IMR-90 (cell line): ENCODE measurements around the gene NCKAP5. TPM values are rescaled to one million over a fixed set of nuclear protein-coding genes. Genes with fewer than 3 reads are reported as not detected.

Experiments used
- ATAC-seq: fragments of 200-7000 bp; cut with Tn5 transposase; 2 replicates; pipeline ENCODE4 v1.9.1; 2020; ENCODE audit warnings: low read depth, mild to moderate bottlenecking, moderate library complexity
- BruUV-seq: library from RNA; stranded (reverse); fragments of 400-500 nt; replicated peaks from 2 replicates; lab custom pipeline; 2021; lab: Mats Ljungman, UMichigan
- CTCF ChIA-PET: fragments of 300-600 bp; formaldehyde crosslinking; extraction: SDS; loops from one replicate; lab custom pipeline; 2021; ENCODE audit warnings: antibody characterized with exemption; lab: Yijun Ruan, JAX
- POLR2A ChIA-PET: fragments of 300-600 bp; sonication (Branson Sonifier 250); formaldehyde crosslinking; loops from one replicate; lab custom pipeline; 2022; ENCODE audit warnings: antibody characterized with exemption; ENCODE audit not compliant: unreplicated experiment; lab: Charles Lee
- DNase-seq: peaks from one replicate; pipeline ENCODE4 v3.0.0; 2013
- H2AFZ ChIP-seq: replicated peaks from 2 replicates; pipeline ENCODE3; 2013; ENCODE audit warnings: low read length, mild to moderate bottlenecking; ENCODE audit not compliant: poor library complexity
- H2AK5ac ChIP-seq: 2 replicates; pipeline ENCODE4 v1.6.1; 2013; ENCODE audit warnings: low read depth, low read length, inconsistent platforms
- H2AK9ac ChIP-seq: replicated peaks from 2 replicates; pipeline ENCODE3; 2013; ENCODE audit warnings: mild to moderate bottlenecking, low read depth, low read length, moderate library complexity; ENCODE audit not compliant: poor library complexity
- H2BK120ac ChIP-seq: 2 replicates; pipeline ENCODE4 v1.6.1; 2013; ENCODE audit warnings: low read depth, low read length, inconsistent platforms
- H2BK15ac ChIP-seq: 3 replicates; pipeline ENCODE4 v1.6.1; 2013; ENCODE audit warnings: low read depth, low read length, inconsistent platforms
- H2BK20ac ChIP-seq: 2 replicates; pipeline ENCODE4 v1.6.1; 2013; ENCODE audit warnings: low read depth, mild to moderate bottlenecking, inconsistent platforms, low read length, moderate library complexity
- H2BK5ac ChIP-seq: 2 replicates; pipeline ENCODE4 v1.6.1; 2013; ENCODE audit warnings: mild to moderate bottlenecking, low read depth, low read length, inconsistent platforms; ENCODE audit not compliant: poor library complexity, severe bottlenecking
- H3K14ac ChIP-seq: replicated peaks from 2 replicates; pipeline ENCODE4 v1.6.1; 2013; ENCODE audit warnings: low read depth, low read length, inconsistent platforms
- H3K18ac ChIP-seq: 2 replicates; pipeline ENCODE4 v1.6.1; 2013; ENCODE audit warnings: low read depth, low read length, control low read depth
- H3K23ac ChIP-seq: 2 replicates; pipeline ENCODE4 v1.6.1; 2013; ENCODE audit warnings: low read depth, low read length, inconsistent platforms
- H3K27ac ChIP-seq: 2 replicates; pipeline ENCODE4 v1.5.1; 2013; ENCODE audit warnings: mild to moderate bottlenecking, control low read depth, low read length; ENCODE audit not compliant: insufficient read depth
- H3K27me3 ChIP-seq: 2 replicates; pipeline ENCODE4 v1.6.1; 2013; ENCODE audit warnings: low read length; ENCODE audit not compliant: control insufficient read depth, insufficient read depth
- H3K36me3 ChIP-seq: 2 replicates; pipeline ENCODE4 v1.6.1; 2013; ENCODE audit warnings: low read length, mixed read lengths; ENCODE audit not compliant: control insufficient read depth, insufficient read depth
- H3K4ac ChIP-seq: 2 replicates; pipeline ENCODE4 v1.6.1; 2013; ENCODE audit warnings: low read depth, low read length, inconsistent platforms
- H3K4me1 ChIP-seq: 2 replicates; pipeline ENCODE4 v1.6.1; 2013; ENCODE audit warnings: low read length, mixed read lengths; ENCODE audit not compliant: control insufficient read depth, insufficient read depth
- H3K4me2 ChIP-seq: 2 replicates; pipeline ENCODE4 v1.6.1; 2013; ENCODE audit warnings: low read depth, mild to moderate bottlenecking, control low read depth, low read length, moderate library complexity
- H3K4me3 ChIP-seq: 2 replicates; pipeline ENCODE4 v1.5.1; 2013; ENCODE audit warnings: low read depth, mild to moderate bottlenecking, control low read depth, low read length, moderate library complexity; ENCODE audit not compliant: insufficient read depth
- H3K56ac ChIP-seq: 2 replicates; pipeline ENCODE4 v1.6.1; 2013; ENCODE audit warnings: low read length, inconsistent platforms; ENCODE audit not compliant: insufficient read depth; ENCODE audit errors: extremely low read depth
- H3K79me1 ChIP-seq, 2 experiments: 2 replicates each; pipeline ENCODE4 v1.6.1; 2013; ENCODE audit warnings: low read length in 2 of 2, inconsistent platforms in 1 of 2, low read depth in 1 of 2
- H3K9ac ChIP-seq: 2 replicates; pipeline ENCODE4 v1.6.1; 2013; ENCODE audit warnings: low read depth, low read length, control low read depth
- H3K9me1 ChIP-seq: 2 replicates; pipeline ENCODE4 v1.6.1; 2013; ENCODE audit warnings: low read length, inconsistent platforms; ENCODE audit not compliant: insufficient read depth
- H3K9me3 ChIP-seq: 2 replicates; pipeline ENCODE4 v1.6.1; 2013; ENCODE audit warnings: low read length; ENCODE audit not compliant: control insufficient read depth, insufficient read depth
- H4K20me1 ChIP-seq: 2 replicates; pipeline ENCODE4 v1.6.1; 2013; ENCODE audit warnings: low read length, inconsistent platforms; ENCODE audit not compliant: insufficient read depth
- H4K5ac ChIP-seq: 2 replicates; pipeline ENCODE4 v1.6.1; 2013; ENCODE audit warnings: mild to moderate bottlenecking, low read depth, low read length, control low read depth
- H4K8ac ChIP-seq, 2 experiments: 2 replicates each; pipeline ENCODE4 v1.6.1; 2013; ENCODE audit warnings: low read depth in 2 of 2, low read length in 2 of 2, control low read depth in 1 of 2, inconsistent platforms in 1 of 2
- H4K91ac ChIP-seq: 2 replicates; pipeline ENCODE4 v1.6.1; 2013; ENCODE audit warnings: low read depth, low read length, inconsistent platforms; ENCODE audit not compliant: insufficient read depth
- CEBPB ChIP-seq: IDR thresholded peaks from 2 replicates; pipeline ENCODE4 v1.6.1; 2012; ENCODE audit warnings: low read depth, low read length, improper control_type of control experiment
- CHD1 ChIP-seq: IDR thresholded peaks from 2 replicates; pipeline ENCODE4 v1.6.1; 2012; ENCODE audit warnings: low read depth, low read length, improper control_type of control experiment
- ELK1 ChIP-seq: fragments of 150-350 bp; IDR thresholded peaks from 2 replicates; pipeline ENCODE4 v1.6.1; 2016; ENCODE audit warnings: low read depth, mild to moderate bottlenecking, low read length, moderate library complexity, borderline replicate concordance
- MAFK ChIP-seq: IDR thresholded peaks from 2 replicates; pipeline ENCODE4 v1.6.1; 2012; ENCODE audit warnings: low read depth, low read length, improper control_type of control experiment
- NFE2L2 ChIP-seq: fragments of 150-350 bp; IDR thresholded peaks from 2 replicates; pipeline ENCODE4 v1.6.1; 2016; ENCODE audit warnings: low read depth, mild to moderate bottlenecking, low read length
- POLR2A ChIP-seq: IDR thresholded peaks from 2 replicates; pipeline ENCODE4 v1.6.1; 2012; ENCODE audit warnings: mild to moderate bottlenecking, low read depth, low read length
- RAD21 ChIP-seq: IDR thresholded peaks from 2 replicates; pipeline ENCODE4 v1.6.1; 2012; ENCODE audit warnings: low read length, improper control_type of control experiment
- RCOR1 ChIP-seq: IDR thresholded peaks from 2 replicates; pipeline ENCODE4 v1.6.1; 2012; ENCODE audit warnings: mild to moderate bottlenecking, low read length, improper control_type of control experiment; ENCODE audit not compliant: insufficient replicate concordance
- SMC3 ChIP-seq: fragments of 150-350 bp; IDR thresholded peaks from 2 replicates; pipeline ENCODE4 v1.6.1; 2016; ENCODE audit warnings: low read depth, mild to moderate bottlenecking, antibody characterized with exemption, low read length, moderate library complexity
- dilution Hi-C: fragments of 300-500 bp; cut with HindIII; formaldehyde crosslinking; loops from one replicate; pipeline ENCODE4 v1.14.3; 2018; ENCODE audit warnings: low sequenced_read_pairs; ENCODE audit not compliant: unreplicated experiment
- in situ Hi-C: fragments of 300-500 bp; cut with MboI; formaldehyde crosslinking; loops from 3 replicates; pipeline ENCODE4 v1.14.3; 2019; ENCODE audit warnings: low sequenced_read_pairs, inconsistent platforms, mixed read lengths
- intact Hi-C: fragments of 100-400 bp; cut with micrococcal nuclease; formaldehyde crosslinking; loops from 2 replicates; pipeline ENCODE4 v1.10.0; 2022
- polyA plus RNA-seq, 3 experiments: library from polyadenylated mRNA; depleted of rRNA; stranded (reverse); fragments of >200 nt; gene quantifications; 2 replicates each; pipeline ENCODE4 v1.2.3, GENCODE V29; 2012; ENCODE audit warnings: low replicate concordance in 1 of 3
- total RNA-seq: library from RNA; depleted of rRNA; stranded (reverse); fragments of >200 nt; gene quantifications from 2 replicates; pipeline ENCODE4 v1.2.3, GENCODE V29; 2012

Gene NCKAP5
- total and polyA plus RNA-seq, 2 of the 4 experiments (the other 2 are of a cell fraction), result 2.7 to 3.9 TPM

GRCh38 chr2:133215477-133215876 lies 352.8 kb downstream of the NCKAP5 start:
- Histone ChIP-seq H2BK20ac (no peak overlapping the region), H2BK15ac (no peak overlapping the region)
- CTCF ChIA-PET, result interaction anchor here (0.5 kb wide), 1 partner anchor 43 kb away, joined by 3 read pairs; no protein-coding TSS in a partner anchor

More at GRCh38 chr2:133215477-133215876, 352.8 kb downstream of the NCKAP5 start:
- H3K4me1 ChIP-seq, result peaks cover 2% of the 10 kb centered on the region; the same call in 1 of the 2 replicates
- peaks cover 7% of the 10 kb centered on the region; the same call in 1 of the 2 replicates for H3K36me3 ChIP-seq
- no peak overlapping the region for H4K91ac ChIP-seq
- no peak for DNase-seq
- no peak overlapping the region for H3K4ac ChIP-seq
- no peak overlapping the region for H4K8ac ChIP-seq
- H3K27ac ChIP-seq, result no peak overlapping the region
- no peak overlapping the region for H3K4me3 ChIP-seq
- no peaks in the 10 kb centered on the region for H3K9me3 ChIP-seq
- dilution Hi-C loops, result no loop called here
- no peak overlapping the region for H2AFZ ChIP-seq
- H3K18ac ChIP-seq, result no peak overlapping the region
- no peak overlapping the region for H3K9ac ChIP-seq
- H3K9me1 ChIP-seq, result no peaks in the 10 kb centered on the region
- no peak for ATAC-seq
- in situ Hi-C loops, result no loop called here
- no peaks in the 10 kb centered on the region for H3K27me3 ChIP-seq
- TF ChIP-seq CHD1, result no peak
- no peak for TF ChIP-seq MAFK
- no peak for TF ChIP-seq NFE2L2
- TF ChIP-seq RAD21, result no peak
- TF ChIP-seq CEBPB, result no peak
- TF ChIP-seq SMC3, result no peak
- no peak for TF ChIP-seq ELK1
- no peak for TF ChIP-seq POLR2A
- no peak for TF ChIP-seq RCOR1
- no peak overlapping the region for H3K56ac ChIP-seq
- no peak overlapping the region for H2BK120ac ChIP-seq
- no peak overlapping the region for H2AK5ac ChIP-seq
- POLR2A ChIA-PET, result no interaction called here
- intact Hi-C loops, result no loop called here
- no peak overlapping the region for H4K5ac ChIP-seq
- no peak overlapping the region for H3K4me2 ChIP-seq
- no TSS peak for BruUV-seq
- no peak overlapping the region for H2AK9ac ChIP-seq
- no peak overlapping the region for H3K14ac ChIP-seq
- peaks cover 9 to 44% of the 10 kb centered on the region in 2 experiments for H3K79me1 ChIP-seq
- H2BK5ac ChIP-seq, result no peak overlapping the region
- H3K23ac ChIP-seq, result no peak overlapping the region
- H4K20me1 ChIP-seq, result no peaks in the 10 kb centered on the region; the same call in 1 of the 2 replicates
